GM12878 (cell line): ENCODE measurements around the gene CEP131. TPM values are rescaled to one million over a fixed set of nuclear protein-coding genes. Genes with fewer than 3 reads are reported as not detected.

Source experiments
- ATAC-seq: fragments of 200-7000 bp; cut with Tn5 transposase; 3 replicates; pipeline ENCODE4 v1.9.1; 2020; ENCODE audit warnings: mild to moderate bottlenecking, moderate library complexity
- BruUV-seq: library from RNA; stranded (reverse); fragments of 400-500 nt; replicated peaks from 2 replicates; lab custom pipeline; 2021; lab: Mats Ljungman, UMichigan
- CTCF ChIA-PET: fragments of 300-600 bp; sonication (Branson Sonifier 250); formaldehyde crosslinking; extraction: SDS; loops from one replicate; lab custom pipeline; 2021; ENCODE audit warnings: inconsistent platforms; lab: Yijun Ruan, JAX
- POLR2A ChIA-PET: fragments of 350-600 bp; formaldehyde crosslinking; extraction: SDS; loops from one replicate; lab custom pipeline; 2021; ENCODE audit warnings: inconsistent platforms; lab: Charles Lee
- RAD21 ChIA-PET: fragments of 300-600 bp; sonication (Branson Sonifier 250); formaldehyde crosslinking; loops from one replicate; lab custom pipeline; 2023; ENCODE audit warnings: antibody characterized with exemption; ENCODE audit not compliant: unreplicated experiment; lab: Charles Lee
- SMC1A ChIA-PET: fragments of 300-600 bp; sonication (Branson Sonifier 250); formaldehyde crosslinking; loops from one replicate; lab custom pipeline; 2023; ENCODE audit not compliant: unreplicated experiment, uncharacterized antibody; lab: Charles Lee
- DNase-seq: peaks from one replicate; pipeline ENCODE4 v3.0.0-alpha.2; 2011; ENCODE audit warnings: low read depth, low spot score
- FAIRE-seq: peaks from 3 replicates; lab custom pipeline; 2011; peaks lifted over from hg19 to GRCh38; lab: Jason Lieb, UNC
- H2AFZ ChIP-seq: 2 replicates; pipeline ENCODE4 v1.6.0; 2011; ENCODE audit warnings: low read depth, low read length, control low read depth; ENCODE audit not compliant: control insufficient read depth
- H3K27ac ChIP-seq: 2 replicates; pipeline ENCODE4 v1.5.1; 2011; ENCODE audit warnings: control low read depth; ENCODE audit not compliant: control insufficient read depth, insufficient read depth
- H3K27me3 ChIP-seq, 2 experiments: replicated peaks in 1 of 2; 2 replicates each; pipeline versions ENCODE4 v1.6.0 to v1.6.1; 2011; ENCODE audit warnings: low read length in 1 of 2; ENCODE audit not compliant: control insufficient read depth in 2 of 2, insufficient read depth in 2 of 2
- H3K36me3 ChIP-seq, 2 experiments: 2 replicates each; pipeline ENCODE4 v1.5.1; 2011; ENCODE audit warnings: low read length in 1 of 2; ENCODE audit not compliant: control insufficient read depth in 2 of 2, insufficient read depth in 2 of 2
- H3K4me1 ChIP-seq: 2 replicates; pipeline ENCODE4 v1.6.1; 2011; ENCODE audit warnings: mild to moderate bottlenecking, low read length, moderate library complexity, mixed read lengths; ENCODE audit not compliant: control insufficient read depth, insufficient read depth
- H3K4me2 ChIP-seq: 2 replicates; pipeline ENCODE4 v1.6.0; 2011; ENCODE audit warnings: control low read depth; ENCODE audit not compliant: control insufficient read depth, insufficient read depth
- H3K4me3 ChIP-seq: fragments of 200-600 bp; sonication (generic); 2 replicates; pipeline ENCODE4 v1.5.1; 2016
- H3K79me2 ChIP-seq: 2 replicates; pipeline ENCODE4 v1.6.0; 2011; ENCODE audit warnings: low read length; ENCODE audit not compliant: control insufficient read depth, insufficient read depth
- H3K9ac ChIP-seq: 2 replicates; pipeline ENCODE4 v1.8.0; 2011; ENCODE audit warnings: low read length, control low read depth, mixed read lengths; ENCODE audit not compliant: control insufficient read depth, insufficient read depth
- H3K9me3 ChIP-seq: replicated peaks from 3 replicates; pipeline ENCODE4 v1.5.1; 2011; ENCODE audit warnings: mild to moderate bottlenecking, low read length; ENCODE audit not compliant: control insufficient read depth, insufficient read depth
- H4K20me1 ChIP-seq: 2 replicates; pipeline ENCODE4 v1.6.0; 2011; ENCODE audit not compliant: control insufficient read depth, insufficient read depth
- BHLHE40 ChIP-seq, 2 experiments: fragments of 450-650 bp in 1 of 2; IDR thresholded peaks; 2 replicates each; pipeline ENCODE4 v1.6.1; 2011 to 2017; ENCODE audit warnings: low read depth in 2 of 2, borderline replicate concordance in 1 of 2, improper control_type of control experiment in 1 of 2, low read length in 1 of 2, mild to moderate bottlenecking in 1 of 2
- E2F4 ChIP-seq: IDR thresholded peaks from 2 replicates; pipeline ENCODE4 v1.6.1; 2012; ENCODE audit warnings: low read depth, low read length, improper control_type of control experiment
- GATAD2B ChIP-seq: fragments of 450-650 bp; conservative IDR thresholded peaks from 2 replicates; pipeline ENCODE4 v1.6.1; 2017; ENCODE audit warnings: low read depth, mild to moderate bottlenecking, moderate library complexity
- LARP7 ChIP-seq: fragments of 450-650 bp; IDR thresholded peaks from 2 replicates; pipeline ENCODE4 v1.6.1; 2017; ENCODE audit warnings: mild to moderate bottlenecking
- NKRF ChIP-seq: fragments of 450-650 bp; conservative IDR thresholded peaks from 2 replicates; pipeline ENCODE4 v1.6.1; 2017; ENCODE audit warnings: mild to moderate bottlenecking, moderate library complexity
- NR2C1 ChIP-seq: fragments of 450-650 bp; IDR thresholded peaks from 2 replicates; pipeline ENCODE4 v1.6.1; 2017; ENCODE audit warnings: antibody characterized with exemption, mild to moderate bottlenecking, moderate library complexity
- NR2F1 ChIP-seq: fragments of 450-650 bp; conservative IDR thresholded peaks from 2 replicates; pipeline ENCODE4 v1.6.1; 2017; ENCODE audit warnings: mild to moderate bottlenecking
- PAX5 ChIP-seq: IDR thresholded peaks from 2 replicates; pipeline ENCODE4 v1.6.1; 2011; ENCODE audit warnings: low read depth, low read length, borderline replicate concordance
- SRF ChIP-seq, 2 experiments: IDR thresholded peaks; 2 replicates each; pipeline ENCODE4 v1.6.1; 2011; ENCODE audit warnings: low read depth in 2 of 2, low read length in 2 of 2, mild to moderate bottlenecking in 1 of 2, moderate library complexity in 1 of 2
- ZNF207 ChIP-seq: fragments of 450-650 bp; IDR thresholded peaks from 2 replicates; pipeline ENCODE4 v1.6.1; 2014; ENCODE audit warnings: antibody characterized with exemption, mild to moderate bottlenecking, borderline replicate concordance
- ZNF592 ChIP-seq: fragments of 450-650 bp; IDR thresholded peaks from 2 replicates; pipeline ENCODE4 v1.6.1; 2017; ENCODE audit warnings: mild to moderate bottlenecking, moderate library complexity
- ZNF687 ChIP-seq: fragments of 450-650 bp; IDR thresholded peaks from 2 replicates; pipeline ENCODE4 v1.6.1; 2017; ENCODE audit warnings: mild to moderate bottlenecking, moderate library complexity
- WGBS: methylation state at CpG from one replicate; pipeline ENCODE4 v1.1.6; 2016; ENCODE audit warnings: low lambda C conversion rate; ENCODE audit not compliant: insufficient replicate concordance, insufficient coverage; ENCODE audit errors: missing lambda C conversion rate; 5-methylcytosine and 5-hydroxymethylcytosine counted together
- in situ Hi-C: fragments of 300-500 bp; cut with MboI; formaldehyde crosslinking; loops from 9 replicates; pipeline ENCODE4 v1.14.3; 2018; ENCODE audit warnings: mixed read lengths
- intact Hi-C: fragments of 100-400 bp; cut with micrococcal nuclease; formaldehyde crosslinking; loops from one replicate; pipeline ENCODE4 v1.14.2; 2022; ENCODE audit not compliant: unreplicated experiment
- polyA plus RNA-seq, 11 experiments: library from polyadenylated mRNA; depleted of rRNA in 4 of 11; unstranded in 6 of 11; stranded (reverse) in 5 of 11; fragments of >200 nt; fragmentation: Nextera tagmentation in 4 of 11; fragmentation: Illumina TruSeq in 1 of 11; extraction: Ambion mirVana in 4 of 11; extraction: Trizol in 1 of 11; gene quantifications; 1 replicate in 1 of 11; 2 replicates in 10 of 11; pipeline versions ENCODE4 v1.2.1 to v1.2.3, GENCODE V29; 2011 to 2016; ENCODE audit warnings: inconsistent platforms in 2 of 11, missing spikeins in 2 of 11, low read depth in 1 of 11
- total RNA-seq, 4 experiments: library from RNA; depleted of rRNA in 3 of 4; stranded (reverse); fragments of >200 nt in 3 of 4; fragmentation: Illumina TruSeq in 1 of 4; extraction: Trizol in 1 of 4; gene quantifications; 2 replicates each; pipeline versions ENCODE4 v1.2.1 to v1.2.3, GENCODE V29; 2013 to 2021

The CEP131 gene
- total and polyA plus RNA-seq, 10 of the 15 experiments (the other 5 are each of a cell fraction or from before 2014, with no cell fraction given), result 0.05 to 17.3 (median 6.7) TPM

GRCh38 chr17:81222620-81222905 is 202 bp downstream of the CEP131 start:
- Histone ChIP-seq H3K27me3 (no peaks in the 10 kb centered on the region), H3K36me3 (no peaks in the 10 kb centered on the region), H3K79me2 (peaks cover 3% of the 10 kb centered on the region), H3K4me3 (peak overlapping the region; percentile 96), H2AFZ (peak overlapping the region; percentile 18), H4K20me1 (no peaks in the 10 kb centered on the region), H3K4me1 (peaks cover 9% of the 10 kb centered on the region), H3K4me2 (peak overlapping the region; percentile 93), H3K27ac (peak overlapping the region; percentile 43; the same call in 1 of the 2 replicates), H3K9ac (peak overlapping the region; percentile 62), H3K9me3 (no peaks in the 10 kb centered on the region)
- ChIA-PET POLR2A (interaction anchor here (1.3 kb wide), 2 partner anchors 16 to 73 kb away, joined by 8 to 18 read pairs; partner anchors contain the start of genes NDUFAF8, SLC38A10 and TEPSIN), SMC1A (interaction anchor here (0.6 to 1.1 kb wide), 3 partner anchors 10 to 262 kb away, joined by 3 read pairs; no protein-coding TSS in a partner anchor), CTCF (interaction anchor here (0.7 to 1.3 kb wide), 5 partner anchors 15 to 121 kb away, joined by 3 read pairs; partner anchors contain the start of genes NDUFAF8 and TEPSIN), RAD21 (interaction anchor here (0.8 to 1.2 kb wide), 4 partner anchors 17 to 293 kb away, joined by 3 to 18 read pairs (median 4); partner anchors contain the start of genes NDUFAF8 and TEPSIN)
- no peak for FAIRE-seq
- WGBS, result under 1% methylated on average over 27 of the region's 30 CpGs
- no peak for ATAC-seq
- in situ Hi-C loops, result no loop called here
- DNase-seq, result no peak
- intact Hi-C loops, result no loop called here
- BruUV-seq, result no TSS peak
- TF ChIP-seq ZNF687 (peak; percentile 23; the same call in 1 of the 2 replicates), BHLHE40 (IDR thresholded peaks at IDR 0.05; ENCODE audit: borderline replicate concordance in 1 of 2, low read depth in 2 of 2, low read length in 1 of 2) (peak in 1 of 2 experiments; percentile 24; a peak in 1 of 4 replicates), NR2F1 (peak; percentile 18; the same call in 1 of the 2 replicates), ZNF592 (no peak), NKRF (peak; percentile 68), SRF (IDR thresholded peaks at IDR 0.05; ENCODE audit: low read depth in 2 of 2, low read length in 2 of 2) (no peak), GATAD2B (peak; percentile 66; the same call in 1 of the 2 replicates), E2F4 (no peak), LARP7 (peak; percentile 55; the same call in 1 of the 2 replicates), NR2C1 (0 out of 2 replicates have a peak, but pooled peaks have one; percentile 7), ZNF207 (0 out of 2 replicates have a peak, but pooled peaks have one; percentile 43), PAX5 (no peak)
